ENCODE data around the gene EBF4.
A peak's percentile ranks its signal among the peaks of the same experiment; 100 is the strongest.

The EBF4 gene

GRCh38 chr20:2655331-2656116, 37.1 kb upstream of the EBF4 start:
- H3K36me3 ChIP-seq, result peaks cover 66 to 77% (median 76%) of the 10 kb centered on the region in 11 experiments
- H3K4me2 ChIP-seq, result peak overlapping the region; percentile 88 to 99 (median 97); a peak in 21 of 22 replicates
- peaks cover 37 to 81% (median 79%) of the 10 kb centered on the region in 11 experiments; a peak in 21 of 22 replicates for H4K20me1 ChIP-seq
- TF ChIP-seq Cebpa-rat (IDR thresholded peaks at IDR 0.05), result no peak
- no peaks in the 10 kb centered on the region for H3K27me3 ChIP-seq
- H3K9ac ChIP-seq, result peak overlapping the region in 10 of 11 experiments; percentile 36 to 99 (median 91); a peak in 16 of 22 replicates
- H3K4me3 ChIP-seq, result peak overlapping the region in 8 of 10 experiments; percentile 84 to 100 (median 94); a peak in 15 of 20 replicates
- peaks cover 35 to 75% (median 61%) of the 10 kb centered on the region in 10 experiments for H3K4me1 ChIP-seq
- no peak overlapping the region for H3K27ac ChIP-seq
- H3K9me3 ChIP-seq (replicated peaks in 1 of 11), result no peaks in the 10 kb centered on the region

- Histone ChIP-seq H3K9me3 (replicated peaks in 1 of 11) (no peaks in the 10 kb centered on the region), H3K27ac (no peak overlapping the region), H4K20me1 (peaks cover 37 to 91% (median 83%) of the 10 kb centered on the region in 11 experiments; a peak in 21 of 22 replicates), H3K27me3 (no peaks in the 10 kb centered on the region), H3K36me3 (peaks cover 77 to 87% (median 86%) of the 10 kb centered on the region in 11 experiments), H3K9ac (peak overlapping the region in 10 of 11 experiments; percentile 4 to 97 (median 70); a peak in 10 of 22 replicates), H3K4me2 (peak overlapping the region; percentile 72 to 99 (median 97); a peak in 17 of 22 replicates), H3K4me1 (peaks cover 26 to 73% (median 56%) of the 10 kb centered on the region in 10 experiments), H3K4me3 (peak overlapping the region in 2 of 10 experiments; percentile 95 to 96; a peak in 3 of 20 replicates)
- no peak for TF ChIP-seq Cebpa-rat (IDR thresholded peaks at IDR 0.05)
Measured at GRCh38 chr20:2656471-2657117, 36.0 kb upstream of the EBF4 start.

GRCh38 chr20:2657241-2657640, 35.3 kb upstream of the EBF4 start:
- H3K4me1 ChIP-seq, result peaks cover 26 to 77% (median 60%) of the 10 kb centered on the region in 10 experiments
- H3K27ac ChIP-seq, result no peak overlapping the region
- no peaks in the 10 kb centered on the region for H3K27me3 ChIP-seq
- peak overlapping the region in 10 of 11 experiments; percentile 0 to 90 (median 44); a peak in 9 of 22 replicates for H3K9ac ChIP-seq
- no peak overlapping the region for H3K4me3 ChIP-seq
- H3K9me3 ChIP-seq (replicated peaks in 1 of 11), result no peaks in the 10 kb centered on the region
- H3K4me2 ChIP-seq, result peak overlapping the region in 10 of 11 experiments; percentile 31 to 98 (median 91); a peak in 15 of 22 replicates
- peaks cover 83 to 94% (median 93%) of the 10 kb centered on the region in 11 experiments for H3K36me3 ChIP-seq
- peaks cover 37 to 98% (median 83%) of the 10 kb centered on the region in 11 experiments; a peak in 21 of 22 replicates for H4K20me1 ChIP-seq
- no peak for TF ChIP-seq Cebpa-rat (IDR thresholded peaks at IDR 0.05)

GRCh38 chr20:2657674-2658073, 34.9 kb upstream of the EBF4 start:
- H3K9ac ChIP-seq, result peak overlapping the region in 7 of 11 experiments; percentile 0 to 90 (median 46); a peak in 5 of 22 replicates
- peaks cover 88 to 98% (median 97%) of the 10 kb centered on the region in 11 experiments for H3K36me3 ChIP-seq
- peaks cover 28 to 82% (median 63%) of the 10 kb centered on the region in 10 experiments for H3K4me1 ChIP-seq
- no peak overlapping the region for H3K4me3 ChIP-seq
- peak overlapping the region in 8 of 11 experiments; percentile 31 to 98 (median 83); a peak in 13 of 22 replicates for H3K4me2 ChIP-seq
- H3K9me3 ChIP-seq (replicated peaks in 1 of 11), result no peaks in the 10 kb centered on the region
- peaks cover 37 to 100% (median 82%) of the 10 kb centered on the region in 11 experiments; a peak in 21 of 22 replicates for H4K20me1 ChIP-seq
- no peak overlapping the region for H3K27ac ChIP-seq
- H3K27me3 ChIP-seq, result no peaks in the 10 kb centered on the region
- TF ChIP-seq Cebpa-rat (IDR thresholded peaks at IDR 0.05), result no peak

GRCh38 chr20:2658414-2659354, 33.9 kb upstream of the EBF4 start:
- TF ChIP-seq Cebpa-rat (IDR thresholded peaks at IDR 0.05), result no peak
- peaks cover 33 to 94% (median 72%) of the 10 kb centered on the region in 11 experiments; a peak in 21 of 22 replicates for H4K20me1 ChIP-seq
- H3K27me3 ChIP-seq, result no peaks in the 10 kb centered on the region

GRCh38 chr20:2659547-2659946, 33.0 kb upstream of the EBF4 start:
- Histone ChIP-seq H4K20me1 (peaks cover 24 to 85% (median 63%) of the 10 kb centered on the region in 11 experiments; a peak in 21 of 22 replicates), H3K27ac (no peak overlapping the region), H3K9me3 (replicated peaks in 1 of 11) (no peaks in the 10 kb centered on the region), H3K27me3 (no peaks in the 10 kb centered on the region), H3K4me3 (no peak overlapping the region), H3K4me2 (no peak overlapping the region), H3K36me3 (peaks cover 78 to 87% (median 84%) of the 10 kb centered on the region in 11 experiments), H3K4me1 (peaks cover 30 to 85% (median 65%) of the 10 kb centered on the region in 10 experiments), H3K9ac (no peak overlapping the region)
- TF ChIP-seq Cebpa-rat (IDR thresholded peaks at IDR 0.05), result no peak

More at GRCh38 chr20:2658414-2659354, 33.9 kb upstream of the EBF4 start:
- H3K9ac ChIP-seq, result peak overlapping the region in 2 of 11 experiments; percentile 2 to 16; a peak in 2 of 22 replicates
- peak overlapping the region in 5 of 11 experiments; percentile 10 to 98 (median 56); a peak in 7 of 22 replicates for H3K4me2 ChIP-seq
- no peak overlapping the region for H3K4me3 ChIP-seq
- H3K36me3 ChIP-seq, result peaks cover 87 to 95% (median 93%) of the 10 kb centered on the region in 11 experiments
- H3K4me1 ChIP-seq, result peaks cover 36 to 90% (median 70%) of the 10 kb centered on the region in 10 experiments
- no peaks in the 10 kb centered on the region for H3K9me3 ChIP-seq (replicated peaks in 1 of 11)
- H3K27ac ChIP-seq, result no peak overlapping the region

GRCh38 chr20:2663364-2663886, 29.2 kb upstream of the EBF4 start:
- TF ChIP-seq Cebpa-rat (IDR thresholded peaks at IDR 0.05), result no peak

More at GRCh38 chr20:2663364-2663886, 29.2 kb upstream of the EBF4 start:
- Histone ChIP-seq H3K4me2 (peak overlapping the region; percentile 84 to 99 (median 98)), H3K27ac (peak overlapping the region; percentile 86 to 99 (median 94); a peak in 21 of 22 replicates), H3K4me1 (peaks cover 18 to 53% (median 30%) of the 10 kb centered on the region in 10 experiments), H3K36me3 (peaks cover 40 to 48% (median 45%) of the 10 kb centered on the region in 11 experiments), H3K9me3 (replicated peaks in 1 of 11) (no peaks in the 10 kb centered on the region), H3K4me3 (peak overlapping the region; percentile 85 to 99 (median 92)), H3K9ac (peak overlapping the region; percentile 85 to 95 (median 92)), H4K20me1 (peaks cover 3 to 46% (median 24%) of the 10 kb centered on the region in 11 experiments; a peak in 21 of 22 replicates), H3K27me3 (no peaks in the 10 kb centered on the region)

Data from BLaER1 treated with 17β-estradiol and CSF1 and Interleukin-3, amounts not matched to agents 10 nM and 100 nM (cell line).